H9 (cell line): ENCODE data around the gene SH3RF3. TPM values are rescaled to one million over a fixed set of nuclear protein-coding genes. Genes with fewer than 3 reads are reported as not detected.

Source experiments
- DNase-seq: peaks from one replicate; pipeline ENCODE4 v3.0.0-alpha.2; 2017
- H2AFZ ChIP-seq: one replicate; pipeline ENCODE4 v1.6.1; 2013; ENCODE audit warnings: mild to moderate bottlenecking, low read length, control low read depth, moderate library complexity
- H2AK5ac ChIP-seq: 2 replicates; pipeline ENCODE4 v1.6.1; 2013; ENCODE audit warnings: low read length, control low read depth, mixed read lengths; ENCODE audit not compliant: insufficient read length
- H2BK120ac ChIP-seq: one replicate; pipeline ENCODE4 v1.6.1; 2013; ENCODE audit warnings: low read depth, mild to moderate bottlenecking, low read length, control low read depth, inconsistent platforms; ENCODE audit not compliant: poor library complexity, severe bottlenecking
- H2BK12ac ChIP-seq: 2 replicates; pipeline ENCODE4 v1.6.1; 2013; ENCODE audit warnings: low read length, control low read depth, mixed read lengths, low read depth; ENCODE audit not compliant: insufficient read length
- H2BK15ac ChIP-seq: 2 replicates; pipeline ENCODE4 v1.6.1; 2013; ENCODE audit warnings: low read depth, low read length, control low read depth
- H2BK20ac ChIP-seq: one replicate; pipeline ENCODE4 v1.6.1; 2013; ENCODE audit warnings: low read depth, mild to moderate bottlenecking, low read length, control low read depth, inconsistent platforms; ENCODE audit not compliant: poor library complexity, severe bottlenecking
- H2BK5ac ChIP-seq: 2 replicates; pipeline ENCODE4 v1.6.1; 2013; ENCODE audit warnings: low read length, control low read depth, mixed read lengths; ENCODE audit not compliant: insufficient read length
- H3K14ac ChIP-seq: 2 replicates; pipeline ENCODE4 v1.6.1; 2013; ENCODE audit warnings: low read length, control low read depth; ENCODE audit not compliant: insufficient read depth
- H3K18ac ChIP-seq: 2 replicates; pipeline ENCODE4 v1.6.1; 2013; ENCODE audit warnings: low read depth, mild to moderate bottlenecking, mixed read lengths, low read length, control low read depth; ENCODE audit not compliant: insufficient read length
- H3K23ac ChIP-seq: 2 replicates; pipeline ENCODE4 v1.6.1; 2013; ENCODE audit warnings: low read length, control low read depth, mixed read lengths, low read depth; ENCODE audit not compliant: insufficient read length
- H3K23me2 ChIP-seq: 2 replicates; pipeline ENCODE4 v1.6.1; 2013; ENCODE audit warnings: low read depth, mild to moderate bottlenecking, mixed read lengths, low read length, control low read depth; ENCODE audit not compliant: insufficient read length, poor library complexity, severe bottlenecking
- H3K27ac ChIP-seq: 2 replicates; pipeline ENCODE4 v1.5.1; 2013; ENCODE audit warnings: low read length, control low read depth, mixed read lengths, low read depth; ENCODE audit not compliant: insufficient read length
- H3K27me3 ChIP-seq: 2 replicates; pipeline ENCODE4 v1.6.1; 2013; ENCODE audit warnings: low read length, control low read depth, inconsistent platforms; ENCODE audit not compliant: insufficient read depth
- H3K4ac ChIP-seq: 2 replicates; pipeline ENCODE4 v1.6.1; 2013; ENCODE audit warnings: low read depth, mild to moderate bottlenecking, control low read depth, inconsistent platforms, low read length, moderate library complexity
- H3K4me1 ChIP-seq: 2 replicates; pipeline ENCODE4 v1.6.1; 2013; ENCODE audit warnings: low read length, control low read depth, inconsistent platforms; ENCODE audit not compliant: insufficient read depth
- H3K4me2 ChIP-seq: 2 replicates; pipeline ENCODE4 v1.6.1; 2013; ENCODE audit warnings: low read length, control low read depth, mixed read lengths; ENCODE audit not compliant: insufficient read length, insufficient read depth
- H3K56ac ChIP-seq: 2 replicates; pipeline ENCODE4 v1.6.1; 2013; ENCODE audit warnings: low read depth, mild to moderate bottlenecking, mixed read lengths, low read length, control low read depth; ENCODE audit not compliant: insufficient read length
- H3K79me1 ChIP-seq: 2 replicates; pipeline ENCODE4 v1.6.1; 2013; ENCODE audit warnings: low read depth, mild to moderate bottlenecking, moderate library complexity, low read length, control low read depth, inconsistent platforms; ENCODE audit not compliant: insufficient read depth, poor library complexity, severe bottlenecking
- H3K79me2 ChIP-seq: 2 replicates; pipeline ENCODE4 v1.6.1; 2013; ENCODE audit warnings: low read length, control low read depth, inconsistent platforms; ENCODE audit not compliant: insufficient read depth
- H3K9ac ChIP-seq: 2 replicates; pipeline ENCODE4 v1.6.1; 2013; ENCODE audit warnings: low read length, control low read depth, mixed read lengths; ENCODE audit not compliant: insufficient read length; ENCODE audit errors: extremely low read depth
- H3K9me3 ChIP-seq: one replicate; pipeline ENCODE4 v1.6.1; 2013; ENCODE audit warnings: low read depth, low read length, inconsistent platforms; ENCODE audit not compliant: control insufficient read depth
- H3T11ph ChIP-seq: one replicate; pipeline ENCODE4 v1.6.1; 2013; ENCODE audit warnings: mild to moderate bottlenecking, low read length, control low read depth, inconsistent platforms
- H4K20me1 ChIP-seq: one replicate; pipeline ENCODE4 v1.6.1; 2013; ENCODE audit not compliant: control insufficient read depth, insufficient read length, insufficient read depth
- H4K5ac ChIP-seq: 2 replicates; pipeline ENCODE4 v1.6.1; 2013; ENCODE audit warnings: low read depth, mild to moderate bottlenecking, mixed read lengths, low read length, control low read depth; ENCODE audit not compliant: insufficient read length
- H4K8ac ChIP-seq: replicated peaks from 2 replicates; pipeline ENCODE4 v1.6.1; 2013; ENCODE audit warnings: low read length, control low read depth, mixed read lengths, low read depth; ENCODE audit not compliant: insufficient read length
- H4K91ac ChIP-seq: 2 replicates; pipeline ENCODE4 v1.6.1; 2013; ENCODE audit warnings: low read depth, mild to moderate bottlenecking, moderate library complexity, mixed read lengths, low read length, control low read depth; ENCODE audit not compliant: insufficient read length
- H3K27ac Mint-ChIP-seq, 3 experiments: 2 replicates in 2 of 3; 3 replicates in 1 of 3; pipeline ENCODE4 v1.8.0; 2020 to 2021; ENCODE audit warnings: mixed read lengths in 3 of 3, mild to moderate bottlenecking in 1 of 3, moderate library complexity in 1 of 3
- H3K27me3 Mint-ChIP-seq: 2 replicates; pipeline ENCODE4 v1.8.0; 2021; ENCODE audit warnings: low read depth, mild to moderate bottlenecking, moderate library complexity, mixed read lengths
- H3K36me3 Mint-ChIP-seq, 3 experiments: 2 replicates in 2 of 3; 3 replicates in 1 of 3; pipeline ENCODE4 v1.8.0; 2020 to 2021; ENCODE audit warnings: low read depth in 3 of 3, mixed read lengths in 3 of 3; ENCODE audit not compliant: insufficient read depth in 1 of 3
- H3K4me1 Mint-ChIP-seq, 2 experiments: 2 replicates each; pipeline ENCODE4 v1.8.0; 2020; ENCODE audit warnings: mixed read lengths in 2 of 2
- H3K4me3 Mint-ChIP-seq, 2 experiments: 2 replicates in 1 of 2; 3 replicates in 1 of 2; pipeline ENCODE4 v1.8.0; 2020 to 2021; ENCODE audit warnings: mild to moderate bottlenecking in 2 of 2, mixed read lengths in 2 of 2, moderate library complexity in 1 of 2
- H3K9me3 Mint-ChIP-seq, 2 experiments: 2 replicates in 1 of 2; 3 replicates in 1 of 2; pipeline ENCODE4 v1.8.0; 2020; ENCODE audit warnings: mild to moderate bottlenecking in 2 of 2, mixed read lengths in 2 of 2, moderate library complexity in 1 of 2
- WGBS: extraction: QIAGEN DNeasy Blood & Tissue Kit; methylation state at CpG from one replicate; pipeline ENCODE4 v1.1.7; 2013; ENCODE audit warnings: missing lambda C conversion rate, low lambda C conversion rate, mixed read lengths; ENCODE audit not compliant: insufficient read length; ENCODE audit errors: extremely low coverage; 5-methylcytosine and 5-hydroxymethylcytosine counted together
- total RNA-seq: library from RNA; stranded (reverse); gene quantifications from 2 replicates; pipeline ENCODE4 v1.2.1, GENCODE V29; 2021
- TF ChIP-seq, protein P1 (sequence below): fragments of 200-600 bp; sonication (generic); conservative IDR thresholded peaks from 3 replicates; pipeline ENCODE4 v1.8.0; 2021; ENCODE audit warnings: antibody characterized with exemption, mild to moderate bottlenecking

Gene SH3RF3
- total RNA-seq, 1 experiment from 2014 or later = 0.46 TPM

DNA sequence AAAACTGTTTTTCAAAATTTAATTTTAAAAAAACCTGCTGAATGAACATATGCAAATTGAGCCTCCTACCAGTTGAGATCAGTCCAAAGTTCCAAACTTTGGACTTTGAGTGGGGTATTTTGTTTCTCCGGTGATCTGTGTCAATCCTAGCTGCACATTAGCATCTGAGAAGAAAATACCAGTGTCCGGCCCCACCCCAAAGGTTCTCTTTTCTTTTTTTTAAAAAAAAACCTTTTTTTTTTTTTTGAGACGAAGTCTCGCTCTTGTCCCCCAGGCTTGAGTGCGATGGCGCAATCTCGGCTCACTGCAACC lies 393.0 kb downstream of the SH3RF3 start:
- H3K9me3 Mint-ChIP-seq = no peaks in the 10 kb centered on the region
- H4K5ac ChIP-seq = no peak overlapping the region
- TF ChIP-seq, protein P1, sequence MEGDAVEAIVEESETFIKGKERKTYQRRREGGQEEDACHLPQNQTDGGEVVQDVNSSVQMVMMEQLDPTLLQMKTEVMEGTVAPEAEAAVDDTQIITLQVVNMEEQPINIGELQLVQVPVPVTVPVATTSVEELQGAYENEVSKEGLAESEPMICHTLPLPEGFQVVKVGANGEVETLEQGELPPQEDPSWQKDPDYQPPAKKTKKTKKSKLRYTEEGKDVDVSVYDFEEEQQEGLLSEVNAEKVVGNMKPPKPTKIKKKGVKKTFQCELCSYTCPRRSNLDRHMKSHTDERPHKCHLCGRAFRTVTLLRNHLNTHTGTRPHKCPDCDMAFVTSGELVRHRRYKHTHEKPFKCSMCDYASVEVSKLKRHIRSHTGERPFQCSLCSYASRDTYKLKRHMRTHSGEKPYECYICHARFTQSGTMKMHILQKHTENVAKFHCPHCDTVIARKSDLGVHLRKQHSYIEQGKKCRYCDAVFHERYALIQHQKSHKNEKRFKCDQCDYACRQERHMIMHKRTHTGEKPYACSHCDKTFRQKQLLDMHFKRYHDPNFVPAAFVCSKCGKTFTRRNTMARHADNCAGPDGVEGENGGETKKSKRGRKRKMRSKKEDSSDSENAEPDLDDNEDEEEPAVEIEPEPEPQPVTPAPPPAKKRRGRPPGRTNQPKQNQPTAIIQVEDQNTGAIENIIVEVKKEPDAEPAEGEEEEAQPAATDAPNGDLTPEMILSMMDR = no peak
- H4K8ac ChIP-seq = no peak overlapping the region
- H3K14ac ChIP-seq = no peak overlapping the region
- H3K4me3 Mint-ChIP-seq = no peak overlapping the region
- H3K4ac ChIP-seq = no peak overlapping the region
- H4K91ac ChIP-seq = no peak overlapping the region
- H3K27me3 Mint-ChIP-seq = peaks cover 2% of the 10 kb centered on the region; the same call in 1 of the 2 replicates
- no peaks in the 10 kb centered on the region for H4K20me1 ChIP-seq
- H3K4me2 ChIP-seq = no peak overlapping the region
- no CpG with 5 or more reads among the region's 7 CpGs for WGBS
- no peak overlapping the region for H2BK120ac ChIP-seq
- H2AFZ ChIP-seq = no peak overlapping the region
- H3K36me3 Mint-ChIP-seq = no peaks in the 10 kb centered on the region
- H3K79me1 ChIP-seq = no peaks in the 10 kb centered on the region
- no peaks in the 10 kb centered on the region for H3K27me3 ChIP-seq
- no peak overlapping the region for H2AK5ac ChIP-seq
- H3K56ac ChIP-seq = no peak overlapping the region
- no peaks in the 10 kb centered on the region for H3K23me2 ChIP-seq
- H3K4me1 Mint-ChIP-seq = no peaks in the 10 kb centered on the region
- no peaks in the 10 kb centered on the region for H3K9me3 ChIP-seq
- no peak overlapping the region for H2BK20ac ChIP-seq
- H3K27ac ChIP-seq = no peak overlapping the region
- H3K9ac ChIP-seq = no peak overlapping the region
- no peak overlapping the region for H2BK12ac ChIP-seq
- H3K4me1 ChIP-seq = no peaks in the 10 kb centered on the region
- H2BK5ac ChIP-seq = no peak overlapping the region
- H3K18ac ChIP-seq = no peak overlapping the region
- H3K79me2 ChIP-seq = no peaks in the 10 kb centered on the region
- no peak overlapping the region for H2BK15ac ChIP-seq
- H3T11ph ChIP-seq = no peak overlapping the region
- no peak overlapping the region for H3K27ac Mint-ChIP-seq
- H3K23ac ChIP-seq = no peak overlapping the region
- DNase-seq = no peak
